ENCODE data around the gene GOLIM4.
A peak's percentile ranks its signal among the peaks of the same experiment; 100 is the strongest.
"Not testable (repeated sequence)": the region's sequence is repeated elsewhere in the genome, so short reads cannot be mapped to it uniquely, and the experiment has no call there.

GOLIM4 gene

GRCh38 chr3:168048414-168049330, 47.1 kb downstream of the GOLIM4 start:
- no peak for DNase-seq (ENCODE audit: low read depth)

GRCh38 chr3:168047936-168048335, 47.8 kb downstream of the GOLIM4 start:
- no peak for DNase-seq (ENCODE audit: low read depth)

GRCh38 chr3:168047190-168047795, 48.4 kb downstream of the GOLIM4 start:
- peak; percentile 83 for DNase-seq (ENCODE audit: low read depth)

GRCh38 chr3:168044049-168044448, 51.7 kb downstream of the GOLIM4 start:
- DNase-seq (ENCODE audit: low read depth), result no peak

GRCh38 chr3:168040607-168041208, 55.0 kb downstream of the GOLIM4 start:
- peak; percentile 54 for DNase-seq (ENCODE audit: low read depth)

GRCh38 chr3:168037020-168037419, 58.7 kb downstream of the GOLIM4 start:
- DNase-seq (ENCODE audit: low read depth), result no peak

- no peak for DNase-seq (ENCODE audit: low read depth)
These were observed 59.1 kb downstream of the GOLIM4 start for GRCh38 chr3:168036619-168037018.

GRCh38 chr3:168034152-168034928, 61.4 kb downstream of the GOLIM4 start:
- DNase-seq (ENCODE audit: low read depth), result peak; percentile 75

GRCh38 chr3:168030577-168030976, 65.1 kb downstream of the GOLIM4 start:
- peak; percentile 5 for DNase-seq (ENCODE audit: low read depth)

- no peak for DNase-seq (ENCODE audit: low read depth)
These were observed 66.0 kb downstream of the GOLIM4 start for GRCh38 chr3:168029705-168030104.

GRCh38 chr3:168028086-168028485, 67.6 kb downstream of the GOLIM4 start:
- no peak for DNase-seq (ENCODE audit: low read depth)

- DNase-seq (ENCODE audit: low read depth), result no peak
These were observed 69.0 kb downstream of the GOLIM4 start for GRCh38 chr3:168026764-168027163.

GRCh38 chr3:168025076-168025475, 70.6 kb downstream of the GOLIM4 start:
- DNase-seq (ENCODE audit: low read depth), result peak; percentile 25

GRCh38 chr3:168024537-168024941, 71.2 kb downstream of the GOLIM4 start:
- peak; percentile 89 for DNase-seq (ENCODE audit: low read depth)

- no peak for DNase-seq (ENCODE audit: low read depth)
These were observed 73.8 kb downstream of the GOLIM4 start for GRCh38 chr3:168021737-168022450.

- DNase-seq (ENCODE audit: low read depth), result not testable (repeated sequence)
These were observed 84.4 kb downstream of the GOLIM4 start for GRCh38 chr3:168011280-168011679.

GRCh38 chr3:168006584-168006983, 89.1 kb downstream of the GOLIM4 start:
- no peak for DNase-seq (ENCODE audit: low read depth)

GRCh38 chr3:168003911-168004310, 91.8 kb downstream of the GOLIM4 start:
- DNase-seq (ENCODE audit: low read depth), result no peak

- DNase-seq (ENCODE audit: low read depth), result peak; percentile 50
These were observed 92.8 kb downstream of the GOLIM4 start for GRCh38 chr3:168002786-168003368.

GRCh38 chr3:168001244-168001643, 94.5 kb downstream of the GOLIM4 start:
- no peak for DNase-seq (ENCODE audit: low read depth)

GRCh38 chr3:167998253-167998652, 97.5 kb downstream of the GOLIM4 start:
- no peak for DNase-seq (ENCODE audit: low read depth)

All from EH (cell line).